MM.1S (cell line): ENCODE results near the gene CBFA2T3.

ENCODE experiments used
- CTCF ChIP-seq: fragments of 300-600 bp; sonication (generic); IDR thresholded peaks from 2 replicates; pipeline ENCODE4 v1.5.1; 2016; ENCODE audit warnings: antibody characterized with exemption, low read length, mixed read lengths
- EZH2phosphoT487 ChIP-seq: fragments of 300-600 bp; sonication (generic); IDR thresholded peaks from 2 replicates; pipeline ENCODE4 v1.6.1; 2018; ENCODE audit warnings: antibody characterized with exemption, low read length

GRCh38 chr16:88891083-88891482 lies 85.9 kb downstream of the CBFA2T3 start:
- no peak for TF ChIP-seq CTCF
- TF ChIP-seq EZH2phosphoT487 = no peak
